HG03571 (cell line): Measurements from ENCODE around the gene TMEM37.

ENCODE experiments used
- ATAC-seq: cut with Tn5 transposase; IDR thresholded peaks from one replicate; pipeline ENCODE4 v1.9.1; 2021; ENCODE audit not compliant: unreplicated experiment

The TMEM37 gene

DNA sequence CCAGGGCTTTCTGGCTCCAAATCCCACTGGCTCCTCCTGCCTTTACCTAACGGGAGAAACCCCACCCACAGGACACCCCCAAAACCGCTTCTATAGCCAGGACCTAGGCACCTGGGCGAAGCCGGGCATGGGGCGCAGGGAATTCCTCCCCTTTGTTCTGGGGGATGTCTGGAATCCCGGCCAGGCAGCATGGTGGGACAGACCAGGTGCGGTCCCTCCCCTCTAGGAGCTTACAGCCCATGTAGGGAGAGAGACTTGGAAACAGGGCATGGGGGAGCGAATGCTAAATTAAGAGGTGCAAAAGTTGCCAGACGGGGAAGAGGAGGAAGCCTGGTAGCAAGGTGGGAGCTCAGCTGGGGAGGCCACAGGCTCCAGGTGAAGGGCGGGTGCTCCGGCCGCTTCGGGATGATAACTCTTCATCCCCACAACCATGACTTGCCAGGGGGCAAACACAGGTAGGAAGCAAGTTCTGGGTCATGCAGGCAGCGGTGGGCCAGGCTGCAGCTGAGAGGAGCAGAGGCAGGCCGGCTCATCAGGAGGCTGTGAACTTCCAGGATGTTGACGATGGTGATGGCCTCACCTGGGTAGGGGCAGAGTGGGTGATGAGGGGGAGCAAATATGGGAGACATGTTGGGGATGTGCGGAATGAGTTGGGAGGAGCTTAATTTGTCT, 1.3 kb downstream of the TMEM37 start:
- ATAC-seq = no peak

DNA sequence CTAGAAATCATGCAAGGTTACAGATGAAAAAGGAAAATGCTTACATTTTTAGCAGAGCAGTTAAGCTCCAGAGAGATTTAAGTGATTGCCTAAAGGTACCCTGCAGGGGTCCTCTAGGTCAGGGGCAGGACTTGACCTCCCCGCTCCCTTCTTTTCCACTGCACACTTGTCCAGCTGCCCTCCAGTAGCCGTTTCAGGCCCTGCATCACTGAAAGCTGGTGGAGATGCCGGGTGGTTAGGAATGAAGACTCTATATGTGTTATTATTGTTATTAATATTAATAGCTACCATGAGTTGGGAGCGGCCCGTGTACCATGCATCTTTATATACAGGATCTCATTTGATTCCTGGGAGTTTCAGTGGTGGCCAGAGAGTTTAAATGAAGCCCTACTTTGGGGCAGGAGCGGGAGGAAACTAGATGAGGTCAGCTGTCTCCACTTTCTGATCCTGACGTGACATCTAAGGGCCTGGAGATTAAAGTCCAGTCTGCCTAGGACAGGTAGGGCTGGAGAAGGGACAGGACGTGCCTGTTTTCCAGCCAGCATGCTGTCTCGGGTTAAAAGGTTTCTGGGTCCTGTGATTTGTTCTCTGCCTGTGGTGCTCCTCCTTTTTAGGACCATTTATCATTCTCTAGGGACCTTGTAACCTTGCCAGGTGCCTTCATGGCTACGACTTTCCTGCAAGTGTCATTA, 2.1 kb downstream of the TMEM37 start:
- no peak for ATAC-seq

DNA sequence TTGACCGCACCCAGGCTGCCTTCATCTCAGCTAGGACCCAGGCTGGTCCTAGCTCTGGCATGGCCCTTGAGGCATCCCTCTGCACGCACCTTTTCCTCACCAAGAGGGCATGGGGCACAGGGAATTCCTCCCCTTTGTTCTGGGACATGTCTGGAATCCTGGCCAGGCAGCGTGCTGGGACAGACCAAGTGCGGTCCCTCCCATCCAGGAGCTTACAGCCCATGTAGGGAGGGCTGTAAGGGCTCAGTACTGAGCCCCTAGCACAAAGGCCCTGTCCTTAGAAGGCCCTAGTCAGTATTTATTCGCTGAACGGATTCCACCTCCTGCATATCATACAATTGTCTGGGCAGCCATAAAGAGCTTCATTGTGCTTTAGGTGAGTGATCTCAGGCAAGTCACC, 3.0 kb downstream of the TMEM37 start:
- no peak for ATAC-seq

DNA sequence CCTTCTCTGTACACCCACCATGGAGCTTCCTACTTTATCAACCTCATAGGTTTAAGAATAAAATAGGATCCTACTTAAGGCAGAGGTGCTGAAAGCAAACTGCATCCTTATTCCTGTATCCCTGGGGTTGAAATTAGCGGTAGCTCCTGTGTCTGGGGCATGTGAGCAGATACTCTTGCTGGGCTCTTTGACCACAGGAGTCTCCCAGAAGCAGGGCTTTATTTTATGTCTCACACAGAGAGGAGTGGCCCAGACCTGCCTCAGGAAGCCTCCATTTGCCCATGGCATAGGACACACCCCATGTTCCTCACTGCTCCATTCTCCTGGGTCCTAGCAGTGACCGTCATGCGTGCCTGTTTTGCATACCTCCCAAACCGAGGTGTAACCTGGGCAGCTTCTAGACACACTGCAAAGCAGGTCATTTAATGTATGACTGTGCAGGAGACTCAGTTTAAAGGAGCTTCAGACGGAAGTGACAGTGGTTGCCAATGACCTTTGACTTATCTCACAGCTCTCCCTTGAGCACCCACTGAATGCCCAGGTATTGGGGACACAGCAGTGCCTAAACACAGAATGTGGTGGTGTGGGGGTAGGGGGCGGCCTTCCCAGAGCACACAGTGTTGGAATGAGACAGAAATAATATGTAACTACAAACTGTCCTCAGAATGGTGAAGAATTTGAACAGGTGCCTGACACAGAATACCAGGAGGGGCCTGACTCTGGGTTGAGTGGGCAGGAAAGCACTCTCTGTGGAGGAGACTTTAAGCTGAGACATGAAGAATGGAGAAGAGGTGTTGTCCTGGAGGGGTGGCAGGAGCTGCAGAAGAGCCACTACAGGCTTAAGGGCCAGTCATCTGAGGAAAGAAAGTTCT, 3.7 kb downstream of the TMEM37 start:
- no peak for ATAC-seq

DNA sequence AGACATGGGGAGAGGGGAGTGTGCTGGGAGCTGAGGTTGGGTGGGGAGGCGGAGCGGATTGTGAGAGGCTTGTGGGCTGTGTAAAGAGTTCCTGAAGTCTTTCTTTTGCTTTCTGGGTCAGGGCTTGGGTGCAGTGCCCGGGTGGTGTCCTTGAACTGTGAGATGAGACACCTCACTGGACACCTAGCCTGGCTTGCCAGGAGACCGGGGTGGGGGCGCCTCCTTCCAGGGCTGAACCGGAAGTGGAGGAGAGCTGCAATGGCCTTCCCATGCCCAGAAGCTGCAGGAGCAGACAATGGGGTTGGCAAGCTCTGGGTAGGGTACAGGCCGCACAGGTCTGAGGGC, 4.3 kb downstream of the TMEM37 start:
- no peak for ATAC-seq

DNA sequence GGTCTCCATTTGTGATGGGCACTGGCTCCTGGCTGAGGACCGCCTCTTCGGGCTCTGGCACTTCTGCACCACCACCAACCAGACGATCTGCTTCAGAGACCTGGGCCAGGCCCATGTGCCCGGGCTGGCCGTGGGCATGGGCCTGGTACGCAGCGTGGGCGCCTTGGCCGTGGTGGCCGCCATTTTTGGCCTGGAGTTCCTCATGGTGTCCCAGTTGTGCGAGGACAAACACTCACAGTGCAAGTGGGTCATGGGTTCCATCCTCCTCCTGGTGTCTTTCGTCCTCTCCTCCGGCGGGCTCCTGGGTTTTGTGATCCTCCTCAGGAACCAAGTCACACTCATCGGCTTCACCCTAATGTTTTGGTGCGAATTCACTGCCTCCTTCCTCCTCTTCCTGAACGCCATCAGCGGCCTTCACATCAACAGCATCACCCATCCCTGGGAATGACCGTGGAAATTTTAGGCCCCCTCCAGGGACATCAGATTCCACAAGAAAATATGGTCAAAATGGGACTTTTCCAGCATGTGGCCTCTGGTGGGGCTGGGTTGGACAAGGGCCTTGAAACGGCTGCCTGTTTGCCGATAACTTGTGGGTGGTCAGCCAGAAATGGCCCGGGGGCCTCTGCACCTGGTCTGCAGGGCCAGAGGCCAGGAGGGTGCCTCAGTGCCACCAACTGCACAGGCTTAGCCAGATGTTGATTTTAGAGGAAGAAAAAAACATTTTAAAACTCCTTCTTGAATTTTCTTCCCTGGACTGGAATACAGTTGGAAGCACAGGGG, 5.5 kb downstream of the TMEM37 start:
- ATAC-seq = no peak

DNA sequence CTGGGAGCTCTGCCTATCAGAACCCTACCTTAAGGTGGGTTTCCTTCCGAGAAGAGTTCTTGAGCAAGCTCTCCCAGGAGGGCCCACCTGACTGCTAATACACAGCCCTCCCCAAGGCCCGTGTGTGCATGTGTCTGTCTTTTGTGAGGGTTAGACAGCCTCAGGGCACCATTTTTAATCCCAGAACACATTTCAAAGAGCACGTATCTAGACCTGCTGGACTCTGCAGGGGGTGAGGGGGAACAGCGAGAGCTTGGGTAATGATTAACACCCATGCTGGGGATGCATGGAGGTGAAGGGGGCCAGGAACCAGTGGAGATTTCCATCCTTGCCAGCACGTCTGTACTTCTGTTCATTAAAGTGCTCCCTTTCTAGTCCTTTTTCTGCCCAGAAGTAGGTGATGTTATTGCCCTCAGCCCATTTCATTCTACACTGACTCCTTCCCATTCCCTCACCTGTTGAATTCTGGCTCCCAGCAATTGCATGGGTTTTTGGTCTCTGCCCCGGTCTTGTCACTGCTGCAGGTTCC, 6.5 kb downstream of the TMEM37 start:
- no peak for ATAC-seq

DNA sequence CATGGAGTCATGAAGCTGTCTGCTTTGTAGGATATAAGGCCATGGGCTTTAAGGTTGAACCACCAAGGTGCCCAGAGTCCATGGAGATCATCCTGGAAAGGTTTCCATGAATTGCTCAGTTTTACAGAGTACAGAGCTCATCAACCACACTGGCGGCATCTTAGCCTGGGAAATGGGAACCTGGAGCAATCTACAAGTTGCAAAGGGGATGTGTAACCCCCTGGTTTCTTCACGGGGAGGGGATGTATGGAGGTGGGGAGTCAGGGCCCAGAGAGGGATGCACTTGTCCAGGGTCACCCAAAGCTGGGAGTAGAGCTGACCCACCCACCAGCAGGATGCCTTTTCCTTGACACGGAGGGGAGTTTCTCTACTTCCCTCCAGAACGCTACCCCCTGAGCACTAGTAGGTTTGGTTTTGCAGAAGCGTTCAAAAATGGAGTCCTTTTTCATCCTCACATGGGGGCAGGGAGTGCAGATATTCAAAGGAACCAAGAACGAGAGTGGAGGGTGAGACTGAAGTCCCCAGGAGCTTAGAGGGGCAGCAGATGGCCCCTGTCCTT, 7.2 kb downstream of the TMEM37 start:
- no peak for ATAC-seq

DNA sequence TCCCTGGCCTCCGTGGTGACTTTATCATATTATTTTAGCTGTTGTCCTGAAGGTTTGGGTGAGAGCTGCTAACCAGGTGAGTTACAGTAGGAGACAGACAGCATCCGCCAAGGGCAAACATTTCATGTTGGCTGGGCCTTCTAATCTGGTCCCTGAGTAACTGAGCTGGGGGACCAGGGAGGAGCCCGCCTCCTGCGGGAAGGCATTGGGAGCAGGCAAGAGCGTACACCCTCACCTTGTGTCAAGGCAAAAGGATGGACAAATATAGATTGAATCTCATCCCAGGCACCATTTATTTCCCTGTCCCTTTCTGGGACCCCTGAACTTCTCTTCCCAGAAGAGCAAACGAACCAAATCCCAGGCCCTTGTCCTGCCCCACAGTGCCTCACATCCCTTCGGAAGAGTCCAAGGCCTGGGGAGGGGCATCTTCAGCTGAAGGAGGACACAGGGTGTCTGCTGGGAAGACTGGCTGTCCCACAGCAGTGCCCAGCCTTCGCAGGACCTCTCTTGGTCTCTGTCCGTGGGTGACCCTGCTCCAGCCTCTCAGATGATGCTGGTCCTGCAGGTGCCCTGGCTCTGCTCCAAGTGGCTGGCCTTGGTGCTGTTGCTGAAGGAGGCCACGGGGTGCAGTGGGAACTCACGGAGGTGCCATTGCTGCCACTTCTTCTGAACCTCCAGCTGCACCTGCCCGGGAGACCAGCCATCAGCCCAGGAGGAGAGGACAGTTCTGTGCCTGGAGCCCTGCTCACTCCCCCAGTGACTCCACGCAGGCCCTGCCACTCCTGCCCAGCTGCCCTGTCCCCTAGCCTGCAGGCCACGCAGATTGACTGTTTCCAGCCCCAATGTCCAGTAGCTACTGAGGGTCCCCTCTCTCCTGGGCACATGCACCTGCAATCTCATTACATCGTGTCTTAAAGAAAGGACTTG, 8.2 kb downstream of the TMEM37 start:
- ATAC-seq = no peak

DNA sequence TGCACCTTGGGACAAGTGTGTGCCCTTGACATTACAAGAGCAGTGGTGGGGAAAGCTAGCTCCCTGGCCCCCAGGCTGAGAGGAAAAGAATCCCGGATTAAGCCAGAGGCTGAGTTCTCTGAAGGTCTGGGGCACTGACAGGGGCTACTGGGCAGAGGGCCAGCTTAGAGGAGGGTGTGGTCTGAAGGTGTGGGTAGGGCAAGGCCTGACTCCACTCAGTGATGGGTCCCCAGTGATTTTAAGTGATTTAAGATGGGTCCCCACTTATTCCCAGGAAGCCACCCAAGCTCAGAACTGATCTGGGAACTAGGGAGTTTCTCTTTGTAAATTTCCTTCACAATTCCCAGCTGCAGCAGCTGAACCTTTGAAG, 8.8 kb downstream of the TMEM37 start:
- no peak for ATAC-seq

DNA sequence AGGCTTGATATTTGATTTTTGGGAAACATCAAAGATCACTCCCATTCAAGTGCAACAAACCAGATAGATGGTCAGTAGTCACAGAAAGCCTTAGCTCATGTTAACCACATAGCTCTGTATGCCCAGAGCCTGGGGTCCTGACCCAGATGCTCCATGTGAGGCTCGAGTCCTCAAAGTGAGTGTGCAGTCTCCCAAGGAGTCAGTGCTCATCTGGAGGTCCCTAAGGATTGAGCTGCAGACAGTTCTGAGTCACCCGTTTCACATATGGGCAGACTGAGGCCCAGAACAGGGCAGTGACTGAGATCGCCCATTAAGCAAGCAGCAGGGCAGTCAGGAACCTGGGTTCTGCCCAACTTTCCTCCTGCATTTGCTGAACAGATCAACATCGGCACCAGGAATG, 9.2 kb downstream of the TMEM37 start:
- ATAC-seq = no peak

DNA sequence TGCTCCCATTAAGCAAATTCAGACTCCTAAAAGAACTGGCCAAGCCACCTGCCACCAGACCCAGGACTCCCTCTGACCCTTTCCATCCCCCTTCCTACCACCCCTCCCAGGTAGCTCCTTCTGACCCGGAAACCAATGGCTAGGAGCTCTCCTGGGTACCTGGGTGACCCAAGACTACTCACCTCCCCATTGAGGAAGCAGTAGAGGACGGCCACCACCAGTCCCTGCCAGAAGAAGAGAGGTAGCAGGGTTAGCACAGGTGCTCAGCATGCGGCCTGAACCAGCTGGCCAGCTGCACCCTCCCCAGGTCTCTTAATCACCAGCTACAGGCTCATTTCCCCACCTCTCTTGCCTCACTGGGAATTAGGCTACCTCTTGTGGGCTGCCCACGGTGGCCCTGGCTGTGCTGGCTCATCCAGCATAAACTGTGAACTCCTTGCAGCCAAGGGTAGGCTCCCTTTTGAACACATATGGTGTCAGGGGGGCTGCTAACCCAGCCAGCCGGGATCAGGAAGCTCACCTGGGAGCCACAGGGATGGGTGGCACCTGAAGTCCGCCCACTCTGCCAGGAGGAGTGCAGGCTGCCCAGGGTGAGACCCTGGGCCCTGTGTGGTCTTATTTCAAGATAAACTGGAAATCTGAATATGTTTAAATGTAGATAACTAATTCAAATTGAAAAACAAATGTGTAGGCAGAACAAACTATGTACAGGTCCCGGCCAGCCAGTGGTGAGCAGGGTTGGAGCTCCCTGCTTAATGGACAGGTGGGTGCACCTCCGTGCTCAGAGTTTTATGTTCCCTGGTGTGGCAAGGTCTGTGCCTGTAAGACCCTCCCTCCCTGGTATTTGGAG, 9.9 kb downstream of the TMEM37 start:
- ATAC-seq = no peak

DNA sequence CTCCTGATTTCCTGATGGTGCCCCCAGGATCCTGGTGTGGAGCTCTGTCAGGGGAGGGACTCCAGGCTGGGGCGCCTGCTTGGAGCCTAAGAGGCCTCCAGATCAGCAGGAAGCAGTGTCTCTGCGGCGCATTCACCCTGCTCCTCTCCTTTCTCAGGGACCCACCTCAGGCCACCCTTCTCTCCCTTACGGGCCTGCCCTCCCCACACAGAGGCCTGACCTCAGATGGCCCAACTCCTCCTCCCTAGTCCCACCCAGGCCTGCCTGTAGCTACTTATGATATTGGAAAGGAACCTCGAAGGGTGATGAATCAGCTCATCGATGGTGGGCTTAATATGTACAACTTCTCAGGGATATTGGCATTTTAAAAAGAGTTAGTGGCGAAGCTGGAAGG, 10.6 kb downstream of the TMEM37 start:
- ATAC-seq = no peak

DNA sequence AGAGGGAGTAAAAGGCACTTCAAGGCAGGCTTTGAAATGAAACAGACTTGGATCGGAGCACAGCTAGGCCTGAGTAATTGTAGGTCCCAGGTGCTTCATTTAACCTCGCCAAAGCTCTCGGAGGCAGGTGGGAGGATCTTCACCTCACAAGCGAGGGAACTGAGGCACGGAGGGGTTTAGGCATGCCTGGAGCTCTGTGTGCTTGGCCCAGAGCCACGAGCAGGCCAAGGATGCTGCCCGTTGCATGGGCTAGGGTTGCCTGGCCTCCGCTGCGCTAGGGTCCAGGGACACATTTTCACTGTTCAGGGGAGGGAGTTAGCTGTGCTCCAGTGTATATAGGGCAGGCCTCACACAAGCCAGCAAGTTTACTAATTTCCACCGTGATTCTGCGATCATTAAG, 11.2 kb downstream of the TMEM37 start:
- ATAC-seq = no peak

DNA sequence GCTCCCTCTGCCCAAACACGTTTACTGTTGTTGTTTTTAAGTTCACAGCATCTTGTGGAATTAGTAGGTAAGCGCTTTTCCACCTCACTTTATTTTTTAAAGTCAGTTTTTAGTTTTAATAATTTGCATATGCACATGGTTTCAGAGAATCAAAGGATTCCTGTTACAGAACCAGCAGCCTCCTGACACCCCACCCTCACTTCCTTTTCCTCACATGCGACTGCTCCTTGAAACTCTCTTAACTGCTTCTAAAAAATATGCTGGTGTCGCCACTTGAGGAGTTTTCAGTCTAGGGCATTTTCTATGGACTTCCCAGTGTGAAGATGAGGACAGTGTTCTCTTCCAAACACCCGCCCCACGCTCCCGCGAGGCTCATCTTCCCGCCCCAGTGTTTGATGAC, 14.4 kb downstream of the TMEM37 start:
- no peak for ATAC-seq

DNA sequence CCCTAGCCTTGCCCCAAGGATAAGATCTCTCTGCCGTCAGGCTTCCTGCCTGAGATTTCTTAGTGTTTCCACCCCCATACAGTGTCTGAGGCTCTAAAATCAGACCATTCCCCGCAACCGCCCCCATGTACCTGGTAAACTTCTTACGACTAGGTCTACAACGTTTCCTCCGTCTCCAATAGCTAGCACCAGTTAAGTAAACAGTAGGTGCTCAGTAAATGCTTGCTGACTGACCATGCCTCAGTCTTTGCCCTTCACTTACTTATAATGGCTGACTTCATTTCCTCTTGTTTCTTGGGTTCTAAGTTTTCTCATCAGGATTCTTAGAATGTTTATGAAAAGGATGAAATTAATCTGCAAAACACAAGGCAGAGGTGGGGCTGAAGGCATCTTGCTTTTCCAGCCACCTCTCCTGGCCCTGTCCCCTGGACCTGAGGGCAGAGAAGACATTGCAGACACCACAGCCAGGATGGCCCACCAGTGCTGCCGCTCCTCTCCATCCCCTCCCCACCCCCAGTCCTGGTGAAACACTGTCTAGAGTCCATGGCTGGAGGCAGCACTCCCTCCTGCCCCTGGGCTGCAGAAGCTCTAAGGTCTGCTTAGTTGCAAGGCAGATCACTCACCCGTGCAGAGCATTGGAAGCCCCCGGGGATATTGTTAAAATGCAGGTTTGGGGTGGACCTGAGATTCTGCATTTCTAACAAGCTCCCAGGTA, 16.9 kb downstream of the TMEM37 start:
- ATAC-seq = no peak

DNA sequence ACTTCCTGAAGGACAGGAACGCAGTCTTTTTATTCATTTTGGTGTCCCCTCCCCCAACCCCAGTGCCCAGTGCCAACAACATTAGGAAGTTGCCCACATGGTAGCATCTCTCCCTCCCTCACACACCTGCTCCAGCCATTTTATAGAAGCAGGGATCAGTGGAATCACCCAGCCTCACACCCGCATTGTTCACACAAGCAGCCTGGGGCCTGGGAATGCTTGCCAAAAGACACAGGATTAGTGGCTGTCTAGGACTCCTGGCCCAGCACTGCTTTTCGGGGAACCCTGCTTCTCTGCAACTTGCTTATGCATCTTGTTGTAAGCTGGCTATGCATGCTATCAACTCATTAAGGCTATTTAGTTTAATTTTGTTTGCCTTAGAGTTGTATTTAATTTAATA, 17.9 kb downstream of the TMEM37 start:
- ATAC-seq = no peak

DNA sequence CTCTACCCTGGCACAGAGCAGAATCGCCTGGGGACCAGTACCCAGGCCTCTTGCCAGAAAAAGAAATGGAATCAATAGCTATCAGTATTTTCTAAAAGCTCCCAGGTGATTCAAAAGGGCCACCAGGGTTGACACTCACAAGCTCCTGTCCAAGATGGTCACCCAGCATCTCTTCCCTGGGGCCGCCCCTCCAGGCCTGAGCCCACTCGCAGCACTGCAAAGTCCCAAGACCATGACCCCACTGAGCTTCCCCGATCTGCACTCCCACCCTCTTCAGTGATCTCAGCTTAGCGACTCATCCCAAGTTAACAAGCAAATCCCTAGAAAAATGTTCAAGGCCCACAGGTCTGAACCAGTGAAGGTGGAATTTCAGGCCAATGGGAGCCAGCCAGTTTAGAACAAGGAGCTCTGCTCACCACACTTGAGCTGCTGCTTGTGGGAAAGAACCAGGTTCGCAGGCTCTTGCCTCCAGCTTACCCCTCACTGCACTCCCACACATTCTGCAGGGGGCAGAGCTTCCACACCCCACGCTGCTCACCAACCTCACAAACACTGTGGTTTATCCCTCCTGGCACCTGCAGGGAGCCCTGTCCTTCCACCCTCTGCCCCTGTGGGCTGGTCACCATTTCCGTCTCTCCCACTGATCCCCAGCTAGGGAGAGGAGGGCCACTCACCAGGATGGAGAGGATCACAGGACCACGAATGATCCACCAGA, 19.8 kb downstream of the TMEM37 start:
- ATAC-seq = no peak
